ENCODE measurements around the gene METTL6. TPM values are rescaled to one million over a fixed set of nuclear protein-coding genes. Genes with fewer than 3 reads are reported as not detected.
A peak's percentile ranks its signal among the peaks of the same experiment; 100 is the strongest.
"Not testable (repeated sequence)": the region's sequence is repeated elsewhere in the genome, so short reads cannot be mapped to it uniquely, and the experiment has no call there.

Gene METTL6
- total RNA-seq, 1 donor from 2014 or later, result 4.7 TPM

- DNase-seq (ENCODE audit: low spot score), result no peak
- peak; percentile 65 for ATAC-seq
Measured at GRCh38 chr3:15405448-15406050, 21.8 kb downstream of the METTL6 start.

- DNase-seq (ENCODE audit: low spot score) (no peak), ATAC-seq (no peak)
Measured at GRCh38 chr3:15404767-15405166, 22.6 kb downstream of the METTL6 start.

DNA sequence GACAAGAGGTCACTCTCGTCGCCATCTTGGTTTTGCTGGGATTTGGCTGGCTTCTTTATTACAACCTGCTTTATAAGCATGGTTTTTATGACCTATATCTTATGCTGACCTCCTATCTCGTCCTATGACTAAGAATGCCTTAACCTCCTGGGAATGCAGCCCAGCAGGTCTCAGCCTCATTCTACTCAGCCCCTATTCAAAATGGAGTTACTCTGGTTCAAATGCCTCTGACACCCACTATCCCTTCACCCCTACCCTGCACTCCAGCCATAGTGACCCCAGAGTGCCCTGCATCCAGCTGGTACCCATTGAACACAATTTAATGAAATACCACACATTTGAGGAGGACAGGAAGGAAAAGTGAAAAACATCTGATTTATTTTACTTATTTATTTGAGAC lies 23.4 kb downstream of the METTL6 start:
- no peak for ATAC-seq

DNA sequence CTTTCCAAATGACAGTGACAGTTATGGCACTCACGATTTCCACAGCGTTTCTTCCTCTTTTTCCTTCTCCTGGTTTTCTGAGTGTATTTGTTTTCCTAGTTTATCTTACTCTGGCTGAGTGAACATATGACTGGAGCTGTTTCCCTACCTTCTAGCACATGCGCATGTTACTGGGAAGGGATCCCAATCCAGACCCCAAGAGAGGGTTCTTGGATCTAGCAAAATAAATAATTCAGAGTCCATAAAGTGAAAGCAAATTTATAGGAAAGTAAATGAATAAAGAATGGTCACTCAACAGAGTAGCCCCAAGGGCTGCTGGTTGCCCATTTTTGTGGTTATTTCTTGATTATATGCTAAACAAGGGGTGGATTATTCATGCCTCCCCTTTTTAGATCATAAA lies 23.8 kb downstream of the METTL6 start:
- DNase-seq (ENCODE audit: low spot score) (no peak), ATAC-seq (no peak)

More for the DNA sequence above, 23.4 kb downstream of the METTL6 start:
- no peak for DNase-seq (ENCODE audit: low spot score)

GRCh38 chr3:15401936-15402335 lies 25.4 kb downstream of the METTL6 start:
- ATAC-seq, result no peak
- DNase-seq (ENCODE audit: low spot score), result no peak

DNA sequence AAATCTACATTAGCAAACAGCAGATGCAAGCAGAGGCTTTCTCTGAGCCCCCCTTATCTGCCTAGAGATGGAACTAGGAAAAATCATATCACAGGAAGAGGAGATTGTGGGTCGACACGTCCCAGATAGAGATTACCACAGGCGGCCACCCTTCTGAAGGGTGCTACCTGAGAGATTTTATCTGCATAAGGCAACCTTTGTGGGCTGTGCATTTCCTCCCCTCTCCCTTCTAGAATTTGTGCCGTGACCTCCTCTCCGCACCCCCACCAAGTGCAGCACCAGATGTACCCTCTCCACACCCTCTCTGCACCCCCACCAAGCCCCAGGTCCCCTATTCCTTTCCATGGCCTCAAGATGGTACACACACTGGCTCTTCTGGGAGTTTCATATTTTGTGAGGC lies 27.4 kb downstream of the METTL6 start:
- DNase-seq (ENCODE audit: low spot score) (no peak), ATAC-seq (no peak)

DNA sequence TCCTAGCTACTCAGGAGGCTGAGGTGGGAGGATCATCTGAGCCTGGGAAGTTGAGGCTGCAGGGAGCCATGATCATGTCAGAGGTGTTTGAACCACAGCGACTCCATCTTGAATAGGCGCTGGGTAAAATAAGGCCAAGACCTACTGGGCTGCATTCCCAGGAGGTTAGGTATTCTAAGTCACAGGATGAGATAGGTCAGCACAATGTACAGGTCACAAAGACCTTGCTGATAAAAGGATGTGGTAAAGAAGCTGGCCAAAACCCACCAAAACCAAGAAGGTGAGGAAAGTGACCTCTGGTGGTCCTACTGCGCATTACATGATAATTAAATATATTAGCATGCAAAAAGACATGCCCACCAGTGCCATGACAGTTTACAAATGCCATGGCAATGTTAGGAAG lies 28.6 kb downstream of the METTL6 start:
- not testable (repeated sequence) for DNase-seq (ENCODE audit: low spot score); ATAC-seq

- not testable (repeated sequence) for ATAC-seq; DNase-seq (ENCODE audit: low spot score)
Measured at GRCh38 chr3:15393252-15393651, 34.1 kb downstream of the METTL6 start.

DNA sequence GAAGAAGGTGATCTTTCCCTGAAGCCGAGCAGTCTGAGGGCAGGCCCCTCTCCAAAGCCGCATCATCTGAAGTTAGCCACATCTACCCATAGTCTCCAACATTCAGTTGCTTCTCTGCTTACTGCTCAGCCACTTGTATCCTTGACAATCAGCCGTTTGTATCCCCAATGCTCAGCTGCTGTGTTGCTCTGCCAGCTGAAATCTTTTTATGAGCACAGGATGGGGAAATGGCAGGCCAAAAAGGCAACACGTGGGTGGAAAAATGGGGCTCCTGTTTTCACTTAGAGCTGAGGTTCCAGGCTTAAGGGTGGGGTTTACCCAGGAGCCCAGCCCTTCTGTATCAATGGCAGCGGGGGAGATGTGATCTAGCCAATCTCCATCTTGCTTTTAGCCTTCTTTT lies 36.3 kb downstream of the METTL6 start:
- DNase-seq (ENCODE audit: low spot score) (no peak), ATAC-seq (no peak)

DNA sequence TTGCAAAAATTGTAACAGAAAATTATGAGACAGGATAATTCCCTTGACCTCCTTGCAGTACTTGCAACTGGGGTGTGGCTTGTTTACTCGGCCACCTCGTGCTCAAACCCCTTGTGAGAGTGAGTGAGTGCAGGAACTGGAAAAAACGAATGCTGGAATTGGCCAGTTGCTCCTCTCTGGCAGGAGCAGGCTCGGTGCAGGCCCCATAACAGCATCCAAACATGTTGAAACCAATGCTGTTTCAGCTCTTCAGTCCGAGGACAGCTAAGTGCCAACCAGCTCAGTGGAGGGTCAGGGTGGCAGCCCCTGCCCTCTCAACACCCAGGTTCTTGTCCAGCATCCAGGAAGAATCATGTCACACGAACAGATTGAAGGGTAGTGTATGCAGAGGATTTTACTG lies 36.9 kb downstream of the METTL6 start:
- DNase-seq (ENCODE audit: low spot score) (no peak), ATAC-seq (no peak)

GRCh38 chr3:15388335-15388734 lies 39.0 kb downstream of the METTL6 start:
- ATAC-seq; DNase-seq (ENCODE audit: low spot score): not testable (repeated sequence)

- ATAC-seq (peak; percentile 63), DNase-seq (ENCODE audit: low spot score) (no peak)
Measured at GRCh38 chr3:15387735-15388134, 39.6 kb downstream of the METTL6 start.

- ATAC-seq (peak; percentile 68), DNase-seq (ENCODE audit: low spot score) (no peak)
Measured at GRCh38 chr3:15387171-15387581, 40.2 kb downstream of the METTL6 start.

DNA sequence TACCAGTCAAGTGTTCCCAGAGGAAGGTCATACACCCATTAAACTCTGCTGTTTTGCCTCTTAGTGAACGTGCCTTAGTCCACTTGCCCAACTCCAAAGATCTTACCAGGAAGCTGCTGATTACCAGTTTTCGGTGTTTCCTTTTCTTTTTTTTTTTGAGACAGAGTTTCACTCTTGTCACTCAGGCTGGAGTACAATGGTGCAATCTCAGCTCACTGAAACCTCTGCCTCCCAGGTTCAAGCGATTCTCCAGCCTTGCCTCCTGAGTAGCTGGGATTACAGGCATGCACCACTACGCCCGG lies 40.7 kb downstream of the METTL6 start:
- peak; percentile 20 for ATAC-seq
- DNase-seq (ENCODE audit: low spot score), result not testable (repeated sequence)

DNA sequence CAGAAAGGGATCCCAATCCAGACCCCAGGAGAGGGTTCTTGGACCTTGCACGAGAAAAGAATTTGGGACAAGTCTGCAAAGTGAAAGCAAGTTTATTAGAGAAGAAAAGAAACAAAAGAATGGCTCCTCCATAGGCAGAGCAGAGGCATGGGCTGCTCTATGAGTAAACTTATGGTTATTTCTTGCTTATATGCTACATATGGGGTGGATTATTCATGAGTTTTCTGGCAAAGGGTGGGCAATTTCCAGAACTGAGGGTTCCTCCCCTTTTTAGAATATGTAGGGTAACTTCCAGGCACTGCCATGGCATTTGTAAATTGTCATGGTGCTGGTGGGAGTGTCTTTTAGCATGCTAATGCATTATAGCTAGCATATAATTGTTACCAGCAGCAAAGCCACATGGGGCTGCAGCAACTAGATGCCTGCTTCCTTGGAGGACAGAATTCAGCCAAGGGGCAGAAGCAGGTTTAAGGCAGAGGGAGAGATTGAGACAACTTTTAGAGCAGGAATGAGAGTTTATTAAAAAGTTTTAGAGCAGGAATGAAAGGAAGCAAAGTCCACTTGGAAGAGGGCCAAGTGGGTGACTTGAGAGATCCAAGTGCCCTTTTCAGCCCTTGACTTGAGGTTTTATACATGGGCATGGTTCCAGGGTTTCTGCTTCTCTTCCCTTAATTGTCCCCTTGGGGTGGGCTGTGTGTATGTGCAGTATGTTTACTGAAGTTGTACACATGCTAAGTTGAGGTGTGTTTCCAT lies 41.3 kb downstream of the METTL6 start:
- DNase-seq (ENCODE audit: low spot score) (no peak), ATAC-seq (no peak)

DNA sequence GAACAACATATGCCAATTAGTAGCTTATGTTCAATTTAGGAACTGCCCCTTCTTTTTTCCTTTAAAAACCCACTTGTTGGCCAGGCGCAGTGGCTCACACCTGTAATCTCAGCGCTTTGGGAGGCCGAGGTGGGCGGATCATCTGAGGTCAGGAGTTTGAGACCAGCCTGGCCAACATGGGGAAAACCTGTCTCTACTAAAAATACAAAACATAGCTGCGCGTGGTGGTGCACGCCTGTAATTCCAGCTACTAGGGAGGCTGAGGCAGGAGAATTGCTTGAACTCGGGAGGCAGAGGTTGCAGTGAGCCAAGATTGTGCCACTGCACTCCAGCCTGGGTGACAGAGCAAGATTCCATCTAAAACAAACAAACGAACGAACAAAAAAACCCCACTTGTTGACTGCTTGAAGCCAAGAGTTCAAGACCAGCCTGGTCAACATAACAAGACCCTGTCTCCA lies 42.1 kb downstream of the METTL6 start:
- not testable (repeated sequence) for DNase-seq (ENCODE audit: low spot score); ATAC-seq

DNA sequence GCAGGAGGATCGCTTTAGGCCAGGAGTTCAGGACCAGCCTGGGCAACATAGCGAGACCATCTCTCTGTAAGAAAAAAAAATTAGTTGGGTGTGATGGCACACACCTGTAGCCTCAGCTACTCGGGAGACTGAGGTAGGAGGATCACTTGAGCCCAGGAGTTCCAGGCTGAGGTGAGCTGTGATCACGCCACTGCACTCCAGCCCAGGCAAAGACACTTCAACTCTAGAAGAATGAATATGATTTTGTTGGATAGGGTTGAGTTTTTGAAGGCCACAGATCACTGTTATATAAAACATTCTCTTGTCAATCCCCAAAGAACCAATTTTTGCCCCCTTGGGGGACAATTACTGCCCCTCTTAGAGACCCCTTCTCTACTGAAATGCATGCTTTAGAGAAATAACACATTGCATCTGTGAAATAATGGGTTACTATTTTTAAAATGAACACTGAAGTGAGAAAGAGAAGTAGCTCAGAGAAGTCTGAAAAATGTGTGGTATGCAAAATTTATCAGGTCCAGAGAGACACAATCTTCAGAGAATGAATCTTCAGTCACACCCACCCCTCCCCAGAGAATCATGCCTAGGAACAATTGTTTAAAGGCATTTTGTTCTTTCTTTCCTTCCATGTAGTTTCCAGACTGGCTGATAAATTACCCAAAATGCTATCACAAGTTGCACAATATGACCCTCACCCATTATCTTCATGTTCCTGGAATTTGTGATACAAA lies 42.7 kb downstream of the METTL6 start:
- DNase-seq (ENCODE audit: low spot score) (no peak), ATAC-seq (peak; percentile 29)

DNA sequence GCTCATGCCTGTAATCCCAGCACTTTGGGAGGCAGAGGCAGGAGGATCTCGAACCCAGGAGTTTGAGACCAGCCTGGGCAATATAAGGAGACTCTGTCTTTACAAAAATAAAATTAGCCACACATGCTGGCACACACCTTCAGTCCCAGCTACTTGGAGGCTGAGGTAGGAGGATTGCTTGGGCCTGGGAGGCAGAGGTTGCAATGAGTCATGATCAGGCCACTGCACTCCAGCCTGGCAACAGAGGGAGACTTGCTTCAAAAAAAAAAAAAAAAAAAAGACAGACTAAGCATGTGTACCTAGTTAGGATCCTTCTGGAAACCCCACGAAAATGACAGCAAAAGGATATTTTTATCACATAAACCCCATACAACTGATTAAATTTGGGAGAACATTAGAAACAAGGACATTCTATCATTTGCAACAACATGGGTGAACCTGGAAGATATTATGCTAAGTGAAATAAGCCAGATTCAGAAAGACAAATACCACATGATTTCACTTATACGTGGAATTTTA lies 44.9 kb downstream of the METTL6 start:
- ATAC-seq (no peak), DNase-seq (ENCODE audit: low spot score) (no peak)

DNA sequence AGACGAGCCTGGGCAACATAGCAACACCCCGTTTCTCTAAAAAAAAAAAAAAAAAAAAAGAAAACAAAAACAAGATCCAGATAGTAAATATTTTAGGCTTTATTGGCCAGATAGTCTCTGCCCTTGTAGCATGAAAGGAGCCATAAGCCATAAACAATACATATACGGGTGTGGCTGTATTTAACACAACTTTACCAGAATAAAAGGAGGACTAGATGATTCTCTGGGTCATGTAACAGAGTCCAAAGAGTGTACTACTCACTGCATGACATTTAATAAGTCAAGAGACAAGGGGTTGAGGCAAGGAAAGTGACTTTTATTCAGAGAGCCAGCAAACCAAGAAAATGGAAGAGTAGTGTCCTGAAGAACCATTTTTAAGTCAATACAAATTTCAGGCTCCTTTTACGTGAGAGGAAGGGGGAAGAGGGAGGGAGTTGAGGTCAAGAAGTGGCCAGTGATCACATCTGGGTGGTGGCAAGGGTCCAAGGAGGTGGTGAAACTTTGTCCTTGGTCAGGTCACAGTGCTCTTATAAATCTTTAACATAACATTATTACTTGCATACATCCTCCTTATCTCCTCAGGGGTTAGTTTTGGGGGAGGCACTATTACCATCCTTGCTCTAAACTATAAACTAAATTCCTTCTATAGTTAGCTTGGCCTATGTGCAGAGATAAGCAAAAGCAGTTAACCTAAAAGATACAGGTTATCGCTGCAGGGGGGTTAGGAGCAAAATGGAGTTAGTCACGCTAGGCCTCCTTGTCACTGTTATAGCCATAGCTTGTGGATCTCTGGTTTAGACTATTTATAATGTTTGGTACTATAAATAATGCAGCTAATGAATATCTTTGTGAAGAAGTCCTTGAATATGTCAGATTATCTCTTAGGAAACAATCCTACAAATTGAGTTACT lies 46.1 kb downstream of the METTL6 start:
- ATAC-seq (no peak), DNase-seq (ENCODE audit: low spot score) (no peak)

- DNase-seq (ENCODE audit: low spot score), result peak; percentile 97
- peak; percentile 99 for ATAC-seq
Measured at GRCh38 chr3:15377961-15378791, 49.2 kb downstream of the METTL6 start.
